Endodermal cell (in vitro differentiated cells): ENCODE results near the gene ORAI2. TPM values are rescaled to one million over a fixed set of nuclear protein-coding genes. Genes with fewer than 3 reads are reported as not detected.

Experiments used
- DNase-seq: peaks from one replicate; pipeline ENCODE4 v3.0.0-alpha.2; 2017
- H3K27ac ChIP-seq: 2 replicates; pipeline ENCODE4 v1.5.1; 2013; ENCODE audit warnings: mild to moderate bottlenecking, low read depth, low read length, moderate library complexity
- H3K27me3 ChIP-seq: 2 replicates; pipeline ENCODE4 v1.6.1; 2013; ENCODE audit warnings: mild to moderate bottlenecking, low read length, moderate library complexity; ENCODE audit not compliant: insufficient read depth, control insufficient read depth, poor library complexity, severe bottlenecking
- H3K36me3 ChIP-seq: 2 replicates; pipeline ENCODE4 v1.7.0; 2013; ENCODE audit warnings: mild to moderate bottlenecking, low read length, moderate library complexity; ENCODE audit not compliant: control insufficient read depth, insufficient read depth
- H3K4me1 ChIP-seq: one replicate; pipeline ENCODE4 v1.7.0; 2013; ENCODE audit warnings: low read length; ENCODE audit not compliant: control insufficient read depth, insufficient read depth
- H3K4me3 ChIP-seq: 2 replicates; pipeline ENCODE4 v1.5.1; 2013; ENCODE audit warnings: mild to moderate bottlenecking, low read length, moderate library complexity
- H3K9ac ChIP-seq: 2 replicates; pipeline ENCODE4 v1.6.1; 2013; ENCODE audit warnings: mild to moderate bottlenecking, low read length, moderate library complexity; ENCODE audit not compliant: poor library complexity, severe bottlenecking; ENCODE audit errors: extremely low read depth
- H3K9me3 ChIP-seq: 2 replicates; pipeline ENCODE4 v1.6.1; 2013; ENCODE audit warnings: mild to moderate bottlenecking, low read length, moderate library complexity; ENCODE audit not compliant: control insufficient read depth
- H3K27ac Mint-ChIP-seq: 2 replicates; pipeline ENCODE4 v1.8.0; 2020; ENCODE audit warnings: mixed read lengths
- H3K27me3 Mint-ChIP-seq: 2 replicates; pipeline ENCODE4 v1.8.0; 2021; ENCODE audit warnings: mild to moderate bottlenecking, mixed read lengths; ENCODE audit not compliant: insufficient read depth
- H3K36me3 Mint-ChIP-seq: 2 replicates; pipeline ENCODE4 v1.8.0; 2020; ENCODE audit warnings: low read depth, mixed read lengths
- H3K4me1 Mint-ChIP-seq: 2 replicates; pipeline ENCODE4 v1.8.0; 2020; ENCODE audit warnings: mixed read lengths
- H3K4me3 Mint-ChIP-seq: 2 replicates; pipeline ENCODE4 v1.8.0; 2020; ENCODE audit warnings: mild to moderate bottlenecking, moderate library complexity, mixed read lengths
- H3K9me3 Mint-ChIP-seq: 2 replicates; pipeline ENCODE4 v1.8.0; 2020; ENCODE audit warnings: mild to moderate bottlenecking, mixed read lengths
- CTCF ChIP-seq: fragments of 200-600 bp; sonication (generic); conservative IDR thresholded peaks from 2 replicates; pipeline ENCODE4 v1.5.0; 2021; ENCODE audit warnings: antibody characterized with exemption, mild to moderate bottlenecking
- WGBS, 2 experiments: methylation state at CpG; one replicate each; pipeline versions ENCODE4 v1.1.5 to v1.1.7; 2013; ENCODE audit warnings: missing lambda C conversion rate in 2 of 2, mixed read lengths in 1 of 2; ENCODE audit not compliant: insufficient coverage in 1 of 2, insufficient read length in 1 of 2; 5-methylcytosine and 5-hydroxymethylcytosine counted together
- total RNA-seq, 2 donors: library from RNA; stranded (reverse); fragmentation: NEBNext Ultra II Directional in 1 of 2; extraction: Animal tissue kit (Norgen Biotek cat#: 25700) in 1 of 2; gene quantifications; 2 replicates in 1 of 2; 3 replicates in 1 of 2; pipeline ENCODE4 v1.2.1, GENCODE V29; 2021

Gene ORAI2
- total RNA-seq, 2 donors from 2014 or later = 24.3 to 26.1 TPM

- Mint-ChIP-seq H3K4me3 (no peak overlapping the region), H3K27ac (no peak overlapping the region), H3K36me3 (peaks cover 23% of the 10 kb centered on the region), H3K4me1 (peaks cover 4% of the 10 kb centered on the region), H3K27me3 (no peaks in the 10 kb centered on the region), H3K9me3 (no peaks in the 10 kb centered on the region)
- no peak overlapping the region for H3K27ac ChIP-seq
- no peaks in the 10 kb centered on the region for H3K27me3 ChIP-seq
- 95 to 96% methylated on average over 26 to 41 of the region's 41 CpGs for WGBS, 2 experiments
- no peaks in the 10 kb centered on the region for H3K4me1 ChIP-seq
- H3K36me3 ChIP-seq = peaks cover 3% of the 10 kb centered on the region
- H3K4me3 ChIP-seq = no peak overlapping the region
- DNase-seq = no peak
- H3K9ac ChIP-seq = no peak overlapping the region
- TF ChIP-seq CTCF = no peak
- H3K9me3 ChIP-seq = no peaks in the 10 kb centered on the region
These were observed 13.2 kb downstream of the ORAI2 start for GRCh38 chr7:102446387-102447156.

- no peak overlapping the region for H3K4me3 Mint-ChIP-seq
- Histone ChIP-seq H3K27ac (no peak overlapping the region), H3K9me3 (no peaks in the 10 kb centered on the region), H3K9ac (no peak overlapping the region), H3K4me3 (no peak overlapping the region), H3K36me3 (no peaks in the 10 kb centered on the region), H3K27me3 (no peaks in the 10 kb centered on the region), H3K4me1 (no peaks in the 10 kb centered on the region)
- peaks cover 16% of the 10 kb centered on the region for H3K36me3 Mint-ChIP-seq
- TF ChIP-seq CTCF = no peak
- no peaks in the 10 kb centered on the region for H3K4me1 Mint-ChIP-seq
- DNase-seq = no peak
- H3K9me3 Mint-ChIP-seq = no peaks in the 10 kb centered on the region
- 85 to 91% methylated on average over 8 to 14 of the region's 14 CpGs for WGBS, 2 experiments
- H3K27ac Mint-ChIP-seq = no peak overlapping the region
- no peaks in the 10 kb centered on the region for H3K27me3 Mint-ChIP-seq
These were observed 13.9 kb downstream of the ORAI2 start for GRCh38 chr7:102447311-102447710.

GRCh38 chr7:102449136-102449535, 15.8 kb downstream of the ORAI2 start:
- Mint-ChIP-seq H3K36me3 (peaks cover 9% of the 10 kb centered on the region), H3K27ac (no peak overlapping the region), H3K9me3 (no peaks in the 10 kb centered on the region), H3K4me1 (no peaks in the 10 kb centered on the region), H3K27me3 (no peaks in the 10 kb centered on the region), H3K4me3 (no peak overlapping the region)
- Histone ChIP-seq H3K27ac (no peak overlapping the region), H3K9me3 (no peaks in the 10 kb centered on the region), H3K36me3 (no peaks in the 10 kb centered on the region), H3K4me1 (no peaks in the 10 kb centered on the region), H3K9ac (no peak overlapping the region), H3K27me3 (no peaks in the 10 kb centered on the region), H3K4me3 (no peak overlapping the region)
- WGBS, 2 experiments = 95 to 98% methylated on average over 13 to 15 of the region's 15 CpGs
- no peak for DNase-seq
- TF ChIP-seq CTCF = no peak
